Endodermal cell (in vitro differentiated cells): ENCODE results near the gene VANGL1. TPM values are rescaled to one million over a fixed set of nuclear protein-coding genes. Genes with fewer than 3 reads are reported as not detected.

Source experiments
- DNase-seq: peaks from one replicate; pipeline ENCODE4 v3.0.0-alpha.2; 2017
- H3K27ac ChIP-seq: 2 replicates; pipeline ENCODE4 v1.5.1; 2013; ENCODE audit warnings: mild to moderate bottlenecking, low read depth, low read length, moderate library complexity
- H3K27me3 ChIP-seq: 2 replicates; pipeline ENCODE4 v1.6.1; 2013; ENCODE audit warnings: mild to moderate bottlenecking, low read length, moderate library complexity; ENCODE audit not compliant: insufficient read depth, control insufficient read depth, poor library complexity, severe bottlenecking
- H3K36me3 ChIP-seq: 2 replicates; pipeline ENCODE4 v1.7.0; 2013; ENCODE audit warnings: mild to moderate bottlenecking, low read length, moderate library complexity; ENCODE audit not compliant: control insufficient read depth, insufficient read depth
- H3K4me1 ChIP-seq: one replicate; pipeline ENCODE4 v1.7.0; 2013; ENCODE audit warnings: low read length; ENCODE audit not compliant: control insufficient read depth, insufficient read depth
- H3K4me3 ChIP-seq: 2 replicates; pipeline ENCODE4 v1.5.1; 2013; ENCODE audit warnings: mild to moderate bottlenecking, low read length, moderate library complexity
- H3K9ac ChIP-seq: 2 replicates; pipeline ENCODE4 v1.6.1; 2013; ENCODE audit warnings: mild to moderate bottlenecking, low read length, moderate library complexity; ENCODE audit not compliant: poor library complexity, severe bottlenecking; ENCODE audit errors: extremely low read depth
- H3K9me3 ChIP-seq: 2 replicates; pipeline ENCODE4 v1.6.1; 2013; ENCODE audit warnings: mild to moderate bottlenecking, low read length, moderate library complexity; ENCODE audit not compliant: control insufficient read depth
- H3K27ac Mint-ChIP-seq: 2 replicates; pipeline ENCODE4 v1.8.0; 2020; ENCODE audit warnings: mixed read lengths
- H3K27me3 Mint-ChIP-seq: 2 replicates; pipeline ENCODE4 v1.8.0; 2021; ENCODE audit warnings: mild to moderate bottlenecking, mixed read lengths; ENCODE audit not compliant: insufficient read depth
- H3K36me3 Mint-ChIP-seq: 2 replicates; pipeline ENCODE4 v1.8.0; 2020; ENCODE audit warnings: low read depth, mixed read lengths
- H3K4me1 Mint-ChIP-seq: 2 replicates; pipeline ENCODE4 v1.8.0; 2020; ENCODE audit warnings: mixed read lengths
- H3K4me3 Mint-ChIP-seq: 2 replicates; pipeline ENCODE4 v1.8.0; 2020; ENCODE audit warnings: mild to moderate bottlenecking, moderate library complexity, mixed read lengths
- H3K9me3 Mint-ChIP-seq: 2 replicates; pipeline ENCODE4 v1.8.0; 2020; ENCODE audit warnings: mild to moderate bottlenecking, mixed read lengths
- WGBS, 2 experiments: methylation state at CpG; one replicate each; pipeline versions ENCODE4 v1.1.5 to v1.1.7; 2013; ENCODE audit warnings: missing lambda C conversion rate in 2 of 2, mixed read lengths in 1 of 2; ENCODE audit not compliant: insufficient coverage in 1 of 2, insufficient read length in 1 of 2; 5-methylcytosine and 5-hydroxymethylcytosine counted together
- total RNA-seq, 2 donors: library from RNA; stranded (reverse); fragmentation: NEBNext Ultra II Directional in 1 of 2; extraction: Animal tissue kit (Norgen Biotek cat#: 25700) in 1 of 2; gene quantifications; 2 replicates in 1 of 2; 3 replicates in 1 of 2; pipeline ENCODE4 v1.2.1, GENCODE V29; 2021
- TF ChIP-seq, protein P1 (sequence below): fragments of 200-600 bp; sonication (generic); conservative IDR thresholded peaks from 2 replicates; pipeline ENCODE4 v1.5.0; 2021; ENCODE audit warnings: antibody characterized with exemption, mild to moderate bottlenecking

Gene VANGL1
- total RNA-seq, 2 donors from 2014 or later, result 47.2 to 66.4 TPM

DNA sequence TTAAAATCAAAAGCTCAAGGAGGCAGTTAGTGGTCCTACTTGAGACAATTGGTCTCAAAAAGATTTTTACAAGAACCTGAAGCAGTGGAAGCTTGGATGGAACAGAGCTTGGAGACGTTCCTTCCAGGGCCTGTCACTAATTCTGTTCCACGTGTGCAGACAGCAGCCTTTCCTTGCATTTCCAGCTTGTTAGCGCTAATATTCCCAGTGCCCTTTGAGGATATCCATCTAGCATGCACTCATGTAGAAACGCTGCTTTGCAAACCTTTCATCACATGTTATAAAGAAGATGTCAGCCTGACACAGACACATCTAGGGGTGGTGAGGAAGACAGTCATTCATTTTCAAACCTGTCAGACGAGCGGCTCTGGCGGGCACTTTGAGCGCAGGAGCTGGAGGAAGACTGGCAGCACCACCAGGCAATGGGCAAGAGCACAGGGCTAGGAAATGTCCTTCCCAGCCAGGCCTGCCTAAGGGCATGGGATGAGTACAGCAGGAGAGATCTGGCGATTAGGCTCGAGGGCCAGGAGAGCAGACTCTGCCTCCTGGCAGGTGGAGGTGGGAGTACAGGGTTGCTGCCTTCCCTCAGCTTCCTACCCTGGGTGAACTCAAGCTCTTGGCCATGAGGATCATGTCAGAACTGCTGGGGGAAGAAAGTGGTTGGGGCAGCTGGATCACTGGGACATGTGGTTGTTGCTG, 71.3 kb downstream of the VANGL1 start:
- Mint-ChIP-seq H3K36me3 (no peaks in the 10 kb centered on the region), H3K9me3 (peaks cover 7% of the 10 kb centered on the region), H3K4me1 (peaks cover 18% of the 10 kb centered on the region), H3K27me3 (peaks cover 6% of the 10 kb centered on the region), H3K4me3 (no peak overlapping the region), H3K27ac (no peak overlapping the region)
- peak; percentile 70 for DNase-seq
- no peak overlapping the region for H3K27ac ChIP-seq
- no peaks in the 10 kb centered on the region for H3K36me3 ChIP-seq
- H3K9me3 ChIP-seq, result peaks cover 3% of the 10 kb centered on the region
- no peaks in the 10 kb centered on the region for H3K27me3 ChIP-seq
- 91% methylated on average over 8 to 10 of the region's 10 CpGs for WGBS, 2 experiments
- H3K9ac ChIP-seq, result no peak overlapping the region
- TF ChIP-seq, protein P1, sequence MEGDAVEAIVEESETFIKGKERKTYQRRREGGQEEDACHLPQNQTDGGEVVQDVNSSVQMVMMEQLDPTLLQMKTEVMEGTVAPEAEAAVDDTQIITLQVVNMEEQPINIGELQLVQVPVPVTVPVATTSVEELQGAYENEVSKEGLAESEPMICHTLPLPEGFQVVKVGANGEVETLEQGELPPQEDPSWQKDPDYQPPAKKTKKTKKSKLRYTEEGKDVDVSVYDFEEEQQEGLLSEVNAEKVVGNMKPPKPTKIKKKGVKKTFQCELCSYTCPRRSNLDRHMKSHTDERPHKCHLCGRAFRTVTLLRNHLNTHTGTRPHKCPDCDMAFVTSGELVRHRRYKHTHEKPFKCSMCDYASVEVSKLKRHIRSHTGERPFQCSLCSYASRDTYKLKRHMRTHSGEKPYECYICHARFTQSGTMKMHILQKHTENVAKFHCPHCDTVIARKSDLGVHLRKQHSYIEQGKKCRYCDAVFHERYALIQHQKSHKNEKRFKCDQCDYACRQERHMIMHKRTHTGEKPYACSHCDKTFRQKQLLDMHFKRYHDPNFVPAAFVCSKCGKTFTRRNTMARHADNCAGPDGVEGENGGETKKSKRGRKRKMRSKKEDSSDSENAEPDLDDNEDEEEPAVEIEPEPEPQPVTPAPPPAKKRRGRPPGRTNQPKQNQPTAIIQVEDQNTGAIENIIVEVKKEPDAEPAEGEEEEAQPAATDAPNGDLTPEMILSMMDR, result peak; percentile 47
- H3K4me3 ChIP-seq, result no peak overlapping the region
- peaks cover 14% of the 10 kb centered on the region for H3K4me1 ChIP-seq

GRCh38 chr1:115713906-115714305, 72.1 kb downstream of the VANGL1 start:
- Mint-ChIP-seq H3K9me3 (peaks cover 7% of the 10 kb centered on the region), H3K4me3 (no peak overlapping the region), H3K4me1 (peaks cover 18% of the 10 kb centered on the region), H3K27ac (no peak overlapping the region), H3K27me3 (peaks cover 6% of the 10 kb centered on the region), H3K36me3 (no peaks in the 10 kb centered on the region)
- no peak for DNase-seq
- H3K4me3 ChIP-seq, result no peak overlapping the region
- peaks cover 14% of the 10 kb centered on the region for H3K4me1 ChIP-seq
- 91% methylated on average over 5 of the region's 5 CpGs; no CpG with 5 or more reads in 1 of the 2 experiments for WGBS, 2 experiments
- H3K9me3 ChIP-seq, result peaks cover 3% of the 10 kb centered on the region
- H3K36me3 ChIP-seq, result no peaks in the 10 kb centered on the region
- TF ChIP-seq, protein P1, result no peak
- no peak overlapping the region for H3K9ac ChIP-seq
- H3K27me3 ChIP-seq, result no peaks in the 10 kb centered on the region
- H3K27ac ChIP-seq, result no peak overlapping the region

DNA sequence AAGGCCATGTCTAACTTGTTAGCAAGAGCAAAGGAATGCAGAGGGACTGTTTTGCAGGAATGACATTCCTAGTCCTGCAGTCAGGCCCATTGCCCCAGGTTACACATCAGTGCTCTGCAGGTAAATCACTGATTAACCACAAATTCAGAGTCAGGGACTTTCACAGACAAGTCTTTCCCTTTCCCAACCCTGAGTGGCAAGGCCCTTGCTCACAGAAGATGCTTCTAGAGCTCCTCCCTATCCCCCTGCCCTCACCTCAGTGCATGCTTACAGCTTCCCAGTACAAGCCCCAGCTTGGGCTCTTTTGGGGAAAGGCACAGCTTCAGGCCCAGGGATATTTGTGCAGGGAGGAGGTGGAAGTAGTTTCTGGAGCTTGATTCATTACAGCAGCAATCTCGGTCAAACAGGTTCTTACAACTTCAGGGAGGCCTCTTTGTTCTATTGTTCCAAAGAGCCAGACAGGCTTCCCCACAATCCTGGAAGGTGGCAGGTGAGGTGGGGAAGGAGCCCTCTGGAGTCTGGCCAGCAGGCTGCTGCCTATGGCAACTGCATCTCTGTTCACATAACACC, 72.9 kb downstream of the VANGL1 start:
- TF ChIP-seq, protein P1, result peak; percentile 12
- Histone ChIP-seq H3K27me3 (no peaks in the 10 kb centered on the region), H3K36me3 (no peaks in the 10 kb centered on the region), H3K9ac (peak overlapping the region; percentile 50), H3K4me3 (no peak overlapping the region), H3K4me1 (peaks cover 14% of the 10 kb centered on the region), H3K9me3 (peaks cover 3% of the 10 kb centered on the region), H3K27ac (peak overlapping the region; percentile 16)
- no peaks in the 10 kb centered on the region for H3K36me3 Mint-ChIP-seq
- H3K9me3 Mint-ChIP-seq, result peaks cover 7% of the 10 kb centered on the region
- H3K27me3 Mint-ChIP-seq, result peaks cover 6% of the 10 kb centered on the region
- DNase-seq, result peak; percentile 78
- H3K4me3 Mint-ChIP-seq, result no peak overlapping the region
- H3K4me1 Mint-ChIP-seq, result peaks cover 18% of the 10 kb centered on the region
- WGBS, 2 experiments, result 65% methylated on average over 1 of the region's 1 CpG; no CpG with 5 or more reads in 1 of the 2 experiments
- peak overlapping the region; percentile 90 for H3K27ac Mint-ChIP-seq
